ENCODE measurements around the gene CORO1C.

Gene CORO1C

DNA sequence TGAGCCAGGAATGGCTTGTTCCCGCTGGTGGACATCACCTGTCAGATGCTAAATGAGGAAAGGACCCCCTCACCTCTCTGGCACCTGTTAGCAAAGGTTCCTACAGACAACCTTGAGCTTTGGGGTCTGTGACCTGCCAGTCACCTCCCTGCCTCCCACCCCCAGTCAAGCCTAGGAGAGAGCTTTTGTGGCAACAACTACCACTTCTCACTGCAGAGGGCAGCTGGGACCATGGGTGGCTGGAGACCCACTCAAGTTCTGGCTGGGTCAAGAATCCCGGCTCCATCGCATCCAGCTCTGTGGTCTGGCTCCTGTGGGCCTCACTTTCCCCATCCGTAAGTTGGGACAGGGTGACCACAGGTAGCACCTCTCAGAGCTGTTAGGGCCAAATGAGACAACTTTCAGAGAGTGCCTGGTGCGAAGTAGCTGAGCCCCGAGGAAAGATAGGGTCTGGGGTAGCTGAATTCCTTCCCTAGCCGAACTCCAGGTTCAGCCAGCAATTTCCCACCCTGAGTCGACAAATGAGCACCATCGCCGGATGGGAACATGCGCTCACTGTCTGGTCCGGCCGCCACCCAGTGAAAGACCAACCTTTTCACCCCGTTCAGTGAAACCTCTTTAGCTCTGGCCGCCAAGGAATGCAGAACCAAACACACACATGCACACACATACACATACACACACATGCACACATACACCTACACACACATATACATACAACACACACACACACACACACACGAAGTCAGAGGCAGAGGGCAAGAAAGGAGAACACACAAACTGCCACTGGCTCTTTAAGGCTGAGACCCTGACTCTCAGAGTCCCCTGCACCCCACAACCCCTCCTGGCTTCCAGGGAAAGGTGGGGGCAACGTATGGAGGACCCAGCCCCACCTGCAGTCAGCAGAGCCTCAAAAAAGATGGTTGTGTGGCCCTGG is 135.3 kb downstream of the CORO1C start:
- TF ChIP-seq, protein P1, sequence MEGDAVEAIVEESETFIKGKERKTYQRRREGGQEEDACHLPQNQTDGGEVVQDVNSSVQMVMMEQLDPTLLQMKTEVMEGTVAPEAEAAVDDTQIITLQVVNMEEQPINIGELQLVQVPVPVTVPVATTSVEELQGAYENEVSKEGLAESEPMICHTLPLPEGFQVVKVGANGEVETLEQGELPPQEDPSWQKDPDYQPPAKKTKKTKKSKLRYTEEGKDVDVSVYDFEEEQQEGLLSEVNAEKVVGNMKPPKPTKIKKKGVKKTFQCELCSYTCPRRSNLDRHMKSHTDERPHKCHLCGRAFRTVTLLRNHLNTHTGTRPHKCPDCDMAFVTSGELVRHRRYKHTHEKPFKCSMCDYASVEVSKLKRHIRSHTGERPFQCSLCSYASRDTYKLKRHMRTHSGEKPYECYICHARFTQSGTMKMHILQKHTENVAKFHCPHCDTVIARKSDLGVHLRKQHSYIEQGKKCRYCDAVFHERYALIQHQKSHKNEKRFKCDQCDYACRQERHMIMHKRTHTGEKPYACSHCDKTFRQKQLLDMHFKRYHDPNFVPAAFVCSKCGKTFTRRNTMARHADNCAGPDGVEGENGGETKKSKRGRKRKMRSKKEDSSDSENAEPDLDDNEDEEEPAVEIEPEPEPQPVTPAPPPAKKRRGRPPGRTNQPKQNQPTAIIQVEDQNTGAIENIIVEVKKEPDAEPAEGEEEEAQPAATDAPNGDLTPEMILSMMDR (IDR thresholded peaks at IDR 0.05; ENCODE audit: control extremely low read depth, extremely low read depth, low read depth, missing control alignments), result no peak
- POLR2A ChIA-PET, result no interaction called here
- CTCF ChIA-PET, result interaction anchor here (0.9 to 2.4 kb wide), 4 partner anchors 16 to 31 kb away, joined by 3 to 9 read pairs (median 4); no protein-coding TSS in a partner anchor
- no peak for DNase-seq (ENCODE audit: extremely low spot score)

Data from GM10248 (cell line).